ENCODE results near the gene SRSF6.
"Not testable (repeated sequence)": the region's sequence is repeated elsewhere in the genome, so short reads cannot be mapped to it uniquely, and the experiment has no call there.

SRSF6 gene

DNA sequence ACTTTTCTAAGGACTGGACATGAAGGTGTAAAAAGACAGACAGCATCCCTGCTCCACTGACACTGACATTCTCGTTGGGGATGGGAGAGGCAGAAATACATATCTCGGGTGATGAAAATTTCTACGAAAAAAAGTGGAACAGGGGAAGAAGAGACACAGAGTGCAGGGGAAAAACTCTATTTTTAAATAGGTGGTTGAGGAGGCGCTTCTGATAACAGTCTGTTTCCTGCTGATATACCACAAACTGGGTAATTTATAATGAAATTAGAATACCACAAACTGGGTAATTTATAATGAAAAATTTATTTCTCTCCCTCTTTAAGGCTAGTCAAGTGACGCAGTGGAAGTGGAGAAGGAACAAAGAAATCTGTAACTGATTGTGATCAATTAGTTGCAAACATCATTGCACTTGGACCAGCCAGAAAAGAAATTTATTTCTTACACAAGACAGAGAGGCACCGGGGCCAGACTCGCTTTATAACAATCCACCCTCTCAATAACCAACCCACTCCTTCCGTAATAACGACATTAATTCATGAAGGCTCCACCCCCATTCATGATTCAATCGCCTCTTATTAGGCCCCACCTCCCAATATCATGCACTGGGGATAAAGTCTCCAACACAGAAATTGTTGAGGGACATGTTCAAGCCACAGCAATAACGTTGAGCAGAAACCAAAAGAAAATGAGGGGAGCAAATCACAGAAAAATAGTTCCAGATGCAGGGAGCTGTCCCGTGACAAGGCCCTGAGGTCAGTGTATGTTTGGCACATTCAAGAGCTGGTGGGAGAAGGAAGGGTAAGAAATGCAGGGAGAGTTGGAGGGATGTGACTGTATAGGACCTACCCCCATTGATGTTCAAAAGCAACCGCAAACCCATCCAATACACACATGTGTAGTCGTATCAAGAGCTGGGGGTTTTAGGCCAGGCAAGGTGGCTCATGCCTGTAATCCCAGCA lies 6.6 kb upstream of the SRSF6 start:
- no peak for FAIRE-seq

- no peak for FAIRE-seq
Measured at GRCh38 chr20:43452404-43453126, 5.1 kb upstream of the SRSF6 start.

- not testable (repeated sequence) for FAIRE-seq
Measured at GRCh38 chr20:43456252-43456651, 1.4 kb upstream of the SRSF6 start.

- peak; percentile 82 for FAIRE-seq
Measured at GRCh38 chr20:43456809-43457639, 672 bp upstream of the SRSF6 start.

GRCh38 chr20:43458422-43458924 lies 777 bp downstream of the SRSF6 start:
- FAIRE-seq = no peak

- FAIRE-seq = no peak
Measured at GRCh38 chr20:43459022-43459942, 1.6 kb downstream of the SRSF6 start.

DNA sequence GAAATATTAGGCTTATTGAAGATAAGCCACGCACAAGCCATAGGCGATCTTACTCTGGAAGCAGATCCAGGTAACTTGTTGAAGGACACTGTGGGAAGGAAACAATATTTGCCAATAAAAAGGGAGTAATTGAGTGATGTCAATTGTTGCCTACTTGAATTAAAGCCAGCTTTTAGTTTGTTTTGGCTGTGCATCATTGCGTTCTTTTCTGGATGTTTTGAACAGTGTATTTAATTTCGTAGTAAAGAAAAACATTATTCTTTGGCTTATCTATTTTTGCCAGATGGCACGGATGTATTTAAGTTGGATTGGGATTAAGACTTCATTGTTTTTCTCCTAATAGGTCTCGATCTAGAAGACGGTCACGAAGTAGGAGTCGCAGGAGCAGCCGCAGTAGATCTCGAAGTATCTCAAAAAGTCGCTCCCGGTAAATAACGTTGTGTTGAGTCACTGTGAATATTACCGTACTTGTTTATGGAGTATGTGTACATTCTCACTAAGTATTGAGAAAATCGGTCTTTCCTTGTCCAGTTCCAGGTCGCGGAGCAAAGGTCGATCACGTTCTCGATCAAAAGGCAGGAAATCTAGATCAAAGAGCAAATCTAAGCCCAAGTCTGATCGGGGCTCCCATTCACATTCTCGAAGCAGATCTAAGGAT lies 2.6 kb downstream of the SRSF6 start:
- no peak for FAIRE-seq

DNA sequence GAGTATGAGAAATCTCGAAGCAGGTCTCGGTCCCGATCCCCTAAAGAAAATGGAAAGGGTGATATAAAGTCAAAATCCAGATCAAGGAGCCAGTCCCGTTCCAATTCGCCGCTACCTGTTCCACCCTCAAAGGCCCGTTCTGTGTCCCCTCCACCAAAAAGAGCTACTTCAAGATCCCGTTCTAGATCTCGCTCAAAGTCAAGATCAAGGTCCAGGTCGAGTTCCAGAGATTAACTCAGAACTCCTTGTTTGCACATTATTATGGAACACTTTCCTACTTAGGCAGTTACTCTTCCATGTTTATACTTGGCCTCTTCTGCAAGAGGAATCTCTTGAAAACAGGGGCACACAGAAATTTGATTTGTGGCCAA lies 3.1 kb downstream of the SRSF6 start:
- FAIRE-seq = no peak

GRCh38 chr20:43461894-43462659 lies 4.4 kb downstream of the SRSF6 start:
- FAIRE-seq = no peak

- FAIRE-seq = no peak
Measured at GRCh38 chr20:43462660-43463526, 5.2 kb downstream of the SRSF6 start.

- no peak for FAIRE-seq
Measured at GRCh38 chr20:43463527-43464218, 6.0 kb downstream of the SRSF6 start.

- FAIRE-seq = no peak
Measured at GRCh38 chr20:43464219-43464790, 6.6 kb downstream of the SRSF6 start.

DNA sequence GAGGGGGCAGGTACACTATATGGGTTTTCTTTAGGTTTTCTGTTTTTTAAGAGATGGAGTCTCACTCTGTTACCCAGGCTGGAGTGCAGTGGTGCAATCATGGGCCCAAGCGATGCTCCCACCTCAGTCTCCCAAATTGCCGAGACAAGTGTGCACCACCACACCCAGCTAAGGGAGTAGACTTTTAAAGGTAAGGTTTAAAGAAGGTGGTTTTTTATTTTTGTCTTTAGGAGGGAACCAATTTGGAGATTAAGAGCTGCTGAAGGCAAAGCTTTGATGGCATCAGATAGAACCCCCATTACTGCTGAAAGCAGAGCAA lies 7.9 kb downstream of the SRSF6 start:
- no peak for FAIRE-seq

DNA sequence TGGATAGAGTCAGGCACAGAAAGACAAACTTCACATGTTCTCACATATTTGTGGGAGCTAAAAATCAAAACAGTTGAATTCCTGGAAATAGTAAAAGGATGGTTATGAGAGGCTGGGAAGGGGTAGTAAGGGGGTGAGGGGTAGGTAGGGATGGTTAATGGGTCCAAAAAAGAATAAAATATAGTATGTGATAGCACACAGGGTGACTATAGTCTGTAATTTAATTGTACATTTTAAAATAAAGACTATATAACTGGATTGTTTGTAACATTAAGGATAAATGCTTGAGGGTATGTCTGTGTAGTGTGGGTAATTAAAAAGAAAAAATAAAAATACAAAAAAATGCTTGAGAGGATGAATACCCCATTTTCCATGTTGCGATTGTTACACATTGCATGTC lies 9.9 kb downstream of the SRSF6 start:
- no peak for FAIRE-seq

DNA sequence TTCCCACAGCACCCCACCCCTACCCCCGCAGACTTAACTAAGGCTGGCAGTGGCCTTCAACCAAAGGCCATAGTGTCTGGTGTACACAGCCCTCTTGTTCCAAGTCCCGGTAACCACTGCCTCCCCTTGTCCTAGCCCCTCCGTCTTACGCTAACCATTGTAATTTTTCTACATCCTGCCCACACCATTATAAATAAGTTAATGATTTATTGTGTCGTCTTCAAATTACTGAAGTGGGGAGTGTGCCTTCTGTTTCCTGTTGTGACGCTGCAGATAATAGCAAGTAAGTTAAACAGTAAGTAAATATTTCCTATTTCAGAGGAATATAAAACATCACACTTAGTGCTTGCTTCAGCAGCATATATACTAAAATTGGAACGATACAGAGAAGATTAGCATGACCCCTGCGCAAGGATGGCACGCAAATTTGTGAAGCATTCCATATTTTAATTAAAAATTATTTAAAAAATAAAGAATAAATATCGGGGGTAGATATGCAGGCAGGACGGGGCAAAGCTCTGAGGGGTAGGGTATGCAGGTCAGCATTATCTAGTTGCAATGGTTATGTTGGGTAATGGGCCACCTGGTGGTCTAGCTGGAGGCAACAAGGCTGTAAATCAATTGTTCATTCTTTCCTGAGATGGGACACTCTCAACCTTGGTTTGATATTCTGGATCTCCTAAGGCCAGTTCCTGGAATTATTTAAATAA lies 15.1 kb downstream of the SRSF6 start:
- no peak for FAIRE-seq

- FAIRE-seq = no peak
Measured at GRCh38 chr20:43473381-43473704, 15.6 kb downstream of the SRSF6 start.

DNA sequence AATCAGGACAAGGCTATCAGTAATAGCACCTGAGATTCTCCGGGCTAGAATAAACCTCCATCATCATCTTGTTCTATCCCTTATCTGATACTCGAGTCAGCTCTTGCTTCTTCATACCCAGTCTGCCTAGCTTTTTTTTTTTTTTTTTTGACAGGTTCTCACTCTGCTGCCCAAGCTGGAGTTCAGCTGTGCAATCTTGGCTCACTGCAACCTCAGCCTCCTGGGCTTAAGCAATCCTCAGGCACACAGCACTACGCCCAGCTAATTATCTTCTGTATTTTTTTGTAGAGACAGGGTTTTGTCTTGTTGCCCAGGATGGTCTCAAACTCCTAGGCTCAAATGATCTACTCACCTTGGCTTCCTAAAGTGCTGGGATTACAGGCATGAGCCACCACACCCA lies 19.5 kb downstream of the SRSF6 start:
- no peak for FAIRE-seq

GRCh38 chr20:43477619-43478018 lies 19.9 kb downstream of the SRSF6 start:
- FAIRE-seq = no peak

All from A204.1 (cell line).